Caki2 (cell line): Measurements from ENCODE around the gene TMEM115. TPM values are rescaled to one million over a fixed set of nuclear protein-coding genes. Genes with fewer than 3 reads are reported as not detected.

Source experiments
- DNase-seq: peaks from one replicate; pipeline ENCODE4 v3.0.0-alpha.2; 2015; ENCODE audit warnings: low read depth
- in situ Hi-C: cut with HindIII; loops from 2 replicates; pipeline ENCODE4 v1.10.0; 2016; ENCODE audit warnings: low sequenced_read_pairs, low pct_unique_long_range_greater_than_20kb, mixed read lengths
- total RNA-seq: library from RNA; depleted of rRNA; stranded (reverse); fragments of >200 nt; shearing (Covaris generic); gene quantifications from 2 replicates; pipeline ENCODE4 v1.2.3, GENCODE V29; 2014; ENCODE audit warnings: low replicate concordance

The TMEM115 gene
- total RNA-seq, 1 experiment from 2014 or later = 59.0 TPM

DNA sequence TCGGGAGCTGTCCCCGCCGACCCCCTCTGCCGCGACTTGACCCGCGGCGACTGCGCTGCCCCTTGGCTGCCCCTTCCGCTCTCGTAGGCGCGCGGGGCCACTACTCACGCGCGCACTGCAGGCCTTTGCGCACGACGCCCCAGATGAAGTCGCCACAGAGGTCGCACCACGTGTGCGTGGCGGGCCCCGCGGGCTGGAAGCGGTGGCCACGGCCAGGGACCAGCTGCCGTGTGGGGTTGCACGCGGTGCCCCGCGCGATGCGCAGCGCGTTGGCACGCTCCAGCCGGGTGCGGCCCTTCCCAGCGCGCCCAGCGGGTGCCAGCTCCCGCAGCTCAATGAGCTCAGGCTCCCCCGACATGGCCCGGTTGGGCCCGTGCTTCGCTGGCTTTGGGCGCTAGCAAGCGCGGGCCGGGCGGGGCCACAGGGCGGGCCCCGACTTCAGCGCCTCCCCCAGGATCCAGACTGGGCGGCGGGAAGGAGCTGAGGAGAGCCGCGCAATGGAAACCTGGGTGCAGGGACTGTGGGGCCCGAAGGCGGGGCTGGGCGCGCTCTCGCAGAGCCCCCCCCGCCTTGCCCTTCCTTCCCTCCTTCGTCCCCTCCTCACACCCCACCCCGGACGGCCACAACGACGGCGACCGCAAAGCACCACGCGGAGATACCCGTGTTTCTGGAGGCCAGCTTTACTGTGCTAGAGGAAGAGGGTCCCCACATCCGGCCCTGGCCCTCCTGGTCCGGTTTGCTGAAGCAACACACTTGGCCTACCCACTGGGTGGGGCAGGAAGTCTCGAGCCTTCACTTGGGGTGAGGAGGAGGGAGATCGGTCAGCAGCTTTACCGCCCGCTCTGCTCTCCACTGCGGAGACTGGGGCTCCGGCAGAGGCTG is 18.6 kb downstream of the TMEM115 start, which contains the start of gene RASSF1:
Gene RASSF1, minus strand, starts transcription at position 389 of the 882 bp plus-strand sequence. Its CDS starts 31 bp downstream, at position 358.
- DNase-seq = no peak
- in situ Hi-C loops = no loop called here

DNA sequence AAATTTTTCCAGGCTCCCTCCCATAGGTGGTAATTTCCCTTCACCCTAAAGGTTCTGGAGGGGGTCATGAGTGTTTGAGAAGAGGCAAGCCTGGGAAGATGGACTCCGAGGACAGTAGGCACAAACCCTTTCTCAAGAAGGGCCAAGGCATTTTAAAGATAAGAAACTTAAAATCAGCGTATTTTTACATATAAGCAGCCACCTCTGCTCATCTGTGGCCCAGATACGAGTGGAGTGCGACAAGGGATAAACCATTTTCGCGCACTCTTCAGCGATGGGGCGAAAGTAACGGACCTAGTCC is 19.2 kb downstream of the TMEM115 start:
- no peak for DNase-seq
- in situ Hi-C loops = no loop called here

DNA sequence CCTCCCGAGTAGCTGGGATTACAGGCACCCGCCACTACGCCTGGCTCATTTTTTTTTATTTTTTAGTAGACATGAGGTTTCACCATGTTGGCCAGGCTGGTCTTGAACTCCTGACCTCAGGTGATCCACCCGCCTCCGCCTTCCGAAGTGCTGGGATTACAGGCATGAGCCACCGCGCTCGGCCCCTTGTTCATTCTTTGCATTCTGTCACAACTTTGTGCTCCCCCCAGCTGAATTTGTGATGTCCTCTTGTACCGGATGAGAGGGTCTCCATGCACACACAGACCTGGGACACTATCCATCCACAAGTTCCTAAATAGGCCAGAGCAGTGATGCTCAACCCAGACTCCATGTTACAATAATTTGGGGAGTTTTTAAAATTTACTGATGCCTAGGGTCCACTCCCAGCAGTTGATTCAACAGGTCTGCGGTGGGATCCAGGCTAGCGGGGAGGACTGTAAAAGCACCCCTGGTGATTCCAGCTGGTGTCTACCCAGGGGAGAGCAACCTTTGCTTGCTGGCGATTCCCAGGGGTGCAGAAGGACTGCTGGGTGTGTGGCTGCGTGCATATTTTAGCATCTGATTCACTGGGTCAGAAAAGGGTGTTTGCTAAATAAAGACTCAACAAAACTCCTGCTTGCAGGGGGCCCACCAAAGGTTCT is 19.7 kb downstream of the TMEM115 start:
- in situ Hi-C loops = no loop called here
- no peak for DNase-seq

DNA sequence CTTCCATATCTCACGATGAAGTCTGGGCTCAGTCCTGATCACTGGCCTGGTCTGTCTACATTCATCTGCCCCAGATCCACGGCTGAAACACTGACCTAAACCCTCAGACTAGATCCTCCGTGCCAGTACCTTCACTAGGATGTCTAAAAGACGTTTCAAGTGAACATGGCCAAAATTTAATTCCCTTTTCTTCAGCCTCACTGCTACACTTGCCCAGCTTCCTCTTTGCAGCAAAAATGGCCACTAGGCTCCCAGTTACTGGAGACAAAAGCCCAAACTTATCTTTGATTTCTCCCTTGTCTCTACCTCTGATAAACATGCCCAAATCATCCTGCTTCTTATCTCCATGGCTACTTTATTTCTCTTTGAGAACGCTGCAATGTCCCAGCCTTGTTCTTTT is 20.4 kb downstream of the TMEM115 start:
- DNase-seq = no peak
- in situ Hi-C loops = no loop called here

DNA sequence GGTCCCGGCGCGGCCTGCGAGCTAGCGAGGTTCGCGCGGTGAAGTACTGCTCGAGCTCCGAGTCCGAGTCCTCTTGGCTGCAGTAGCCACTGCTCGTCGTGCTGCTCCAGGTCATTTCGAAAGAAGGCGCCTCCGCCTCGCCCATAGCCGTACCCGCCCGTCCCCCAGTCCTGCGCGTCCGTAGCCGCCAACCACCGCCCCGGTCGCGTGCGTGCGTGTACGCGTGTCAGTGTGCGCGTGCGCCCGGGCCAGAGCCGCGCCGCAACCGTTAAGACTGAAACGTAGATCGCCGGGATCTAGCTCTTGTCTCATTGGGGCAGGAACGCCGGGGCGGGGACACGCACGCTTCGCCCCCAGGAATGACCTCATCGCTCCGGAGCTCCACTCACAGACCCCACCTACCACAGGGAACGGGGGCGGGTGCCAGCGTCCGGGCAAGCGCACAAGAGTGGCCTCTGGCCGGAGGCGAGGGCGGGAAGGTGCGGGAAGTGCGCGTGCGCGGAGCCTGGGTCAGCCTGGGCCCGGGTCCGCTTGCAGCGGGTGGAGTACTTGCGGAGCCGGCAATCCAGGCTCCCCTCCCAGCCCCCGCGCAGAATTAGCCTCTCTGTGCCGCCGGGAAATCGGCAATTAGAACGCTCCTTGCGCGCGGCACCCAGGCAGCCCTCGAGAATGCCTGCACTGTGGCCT is 22.0 kb downstream of the TMEM115 start:
- DNase-seq = peak; percentile 96

DNA sequence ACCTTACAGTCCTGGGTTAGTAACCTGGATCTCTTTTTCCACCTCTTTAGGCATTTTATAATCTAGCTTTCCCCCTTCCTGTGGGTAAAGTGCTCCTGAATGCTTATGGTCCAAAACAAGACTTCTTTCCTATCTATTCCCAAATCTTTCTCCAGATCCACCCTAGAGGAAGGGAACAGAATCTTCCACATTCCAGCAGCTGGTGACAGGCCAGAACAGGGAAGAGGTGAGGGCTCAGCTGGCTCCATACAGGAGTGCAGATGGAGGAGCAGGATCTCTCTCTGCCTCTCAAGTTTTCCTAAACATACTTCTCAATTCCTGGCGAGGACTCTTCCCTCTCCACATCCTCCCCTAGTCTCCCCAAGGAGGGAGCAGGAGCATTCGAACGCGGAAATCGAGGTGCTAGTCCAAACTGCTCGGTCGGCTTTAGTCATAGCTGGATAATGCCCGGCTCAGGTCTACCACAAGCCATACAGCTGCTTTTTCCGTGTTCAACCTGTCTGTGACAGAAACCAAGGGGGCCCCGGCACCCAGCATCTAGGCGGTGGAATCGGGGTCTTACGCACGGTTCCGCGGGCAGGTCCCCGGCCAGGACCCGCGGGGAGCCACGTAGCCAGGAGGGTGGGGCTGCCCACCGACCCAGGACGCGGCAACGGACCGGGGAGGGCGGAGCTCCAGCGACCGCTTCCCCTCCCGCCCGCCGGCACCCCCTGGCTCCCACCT is 22.7 kb downstream of the TMEM115 start:
- in situ Hi-C loops = no loop called here
- DNase-seq = no peak

More for the DNA sequence above, 22.0 kb downstream of the TMEM115 start:
- in situ Hi-C loops = no loop called here

DNA sequence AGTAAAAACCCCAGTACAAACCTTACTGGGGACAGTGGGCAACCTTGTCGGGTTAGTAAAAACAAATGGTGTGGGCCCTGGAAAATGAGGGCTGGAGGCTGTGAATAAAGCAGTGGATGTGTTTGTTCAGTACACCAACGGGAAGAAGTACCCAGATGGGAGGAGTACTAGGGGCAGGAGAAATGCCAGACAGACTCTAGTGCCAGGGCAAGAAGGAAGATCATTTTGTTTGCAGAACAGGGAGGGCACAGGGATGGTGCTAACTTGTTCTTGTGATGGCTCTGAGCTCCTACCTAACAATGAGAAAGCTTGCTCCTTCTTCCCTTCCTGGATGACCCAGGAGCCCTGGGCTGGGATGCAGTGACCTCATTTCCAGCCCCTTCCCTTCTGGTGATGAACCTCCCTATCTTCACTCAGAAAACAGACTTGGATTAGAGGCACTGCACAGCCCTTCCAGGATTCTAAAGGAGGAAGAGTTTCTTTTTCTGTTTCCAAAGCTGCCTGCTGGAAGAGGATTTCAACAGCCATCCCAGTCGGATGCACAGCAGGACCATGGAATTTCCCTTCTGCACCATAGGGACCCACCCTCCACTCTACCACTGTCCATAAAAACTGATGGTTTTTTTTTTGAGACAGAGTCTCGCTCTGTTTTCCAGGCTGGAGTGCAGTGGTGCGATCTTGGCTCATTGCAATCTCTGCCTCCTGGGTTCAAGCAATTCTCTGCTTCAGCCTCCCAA is 24.8 kb downstream of the TMEM115 start:
- in situ Hi-C loops = no loop called here
- no peak for DNase-seq

DNA sequence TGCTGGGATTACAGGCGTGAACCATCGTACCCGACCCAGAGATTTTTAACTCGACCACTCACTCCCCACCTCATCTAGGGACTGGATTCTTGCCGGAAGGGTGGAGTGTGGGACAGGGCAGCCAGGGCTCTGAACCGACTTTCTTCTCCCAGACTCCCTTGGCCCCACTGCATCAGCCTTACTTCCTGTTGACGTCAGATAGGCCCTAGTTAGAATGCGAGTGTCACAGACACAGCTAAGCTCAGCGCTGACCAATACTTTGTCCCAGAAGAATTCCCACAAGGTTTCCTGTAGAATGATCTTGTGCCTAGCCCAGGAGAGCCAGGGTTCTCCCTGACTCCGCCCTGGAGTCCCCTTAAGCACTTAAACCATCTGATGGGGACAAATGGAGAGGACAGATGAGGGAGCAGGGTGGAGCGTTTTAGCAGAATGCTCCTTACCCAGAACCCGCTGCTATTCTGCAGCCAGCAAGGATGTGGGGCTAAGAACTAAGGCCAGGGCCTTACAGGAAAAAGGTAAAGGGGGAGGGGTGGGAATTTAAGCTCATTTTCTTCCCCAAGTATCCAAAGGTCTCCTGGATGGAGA is 25.5 kb downstream of the TMEM115 start:
- in situ Hi-C loops = no loop called here
- DNase-seq = no peak

DNA sequence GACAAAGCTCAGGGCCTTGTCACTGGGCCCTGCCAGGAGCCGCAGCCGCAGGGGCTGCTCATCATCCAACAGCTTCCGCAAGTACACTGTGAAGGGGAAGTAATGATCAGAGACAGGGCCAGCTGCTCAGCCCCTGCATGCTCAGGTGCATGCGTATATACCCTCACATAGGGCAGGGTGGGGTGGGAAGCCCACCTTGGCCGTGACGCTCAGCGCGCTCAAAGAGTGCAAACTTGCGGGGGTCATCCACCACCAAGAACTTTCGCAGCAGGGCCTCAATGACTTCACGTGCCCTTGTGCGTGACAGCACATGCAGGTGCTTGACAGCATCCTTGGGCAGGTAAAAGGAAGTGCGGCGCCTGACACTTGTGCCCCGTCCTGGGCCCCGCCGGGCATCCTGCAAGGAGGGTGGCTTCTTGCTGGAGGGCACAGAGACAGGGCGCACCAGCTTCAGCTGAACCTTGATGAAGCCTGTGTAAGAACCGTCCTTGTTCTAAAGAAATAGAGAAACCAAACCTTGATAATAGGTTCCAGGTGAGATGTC is 27.9 kb downstream of the TMEM115 start:
- no peak for DNase-seq
- in situ Hi-C loops = no loop called here

DNA sequence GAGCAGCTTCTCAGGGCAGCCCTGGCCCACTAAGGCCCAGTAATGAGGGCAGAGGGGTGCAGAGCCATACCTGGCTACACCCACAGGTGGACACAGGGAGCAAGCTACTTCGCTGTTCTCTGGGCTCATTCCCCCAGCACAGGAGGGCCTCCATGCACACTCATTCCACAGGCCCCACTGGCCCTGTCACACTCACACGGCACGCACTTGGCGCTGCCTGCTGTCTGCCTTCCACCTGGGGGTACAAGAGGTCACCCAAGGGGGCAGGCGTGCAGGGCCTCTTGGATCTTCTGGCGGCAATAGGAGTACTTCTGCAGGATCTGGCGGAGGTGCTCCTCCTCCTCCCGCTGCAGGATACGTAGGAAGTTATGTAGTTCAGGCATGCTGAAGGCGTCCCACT is 29.0 kb downstream of the TMEM115 start:
- in situ Hi-C loops = no loop called here
- DNase-seq = no peak

DNA sequence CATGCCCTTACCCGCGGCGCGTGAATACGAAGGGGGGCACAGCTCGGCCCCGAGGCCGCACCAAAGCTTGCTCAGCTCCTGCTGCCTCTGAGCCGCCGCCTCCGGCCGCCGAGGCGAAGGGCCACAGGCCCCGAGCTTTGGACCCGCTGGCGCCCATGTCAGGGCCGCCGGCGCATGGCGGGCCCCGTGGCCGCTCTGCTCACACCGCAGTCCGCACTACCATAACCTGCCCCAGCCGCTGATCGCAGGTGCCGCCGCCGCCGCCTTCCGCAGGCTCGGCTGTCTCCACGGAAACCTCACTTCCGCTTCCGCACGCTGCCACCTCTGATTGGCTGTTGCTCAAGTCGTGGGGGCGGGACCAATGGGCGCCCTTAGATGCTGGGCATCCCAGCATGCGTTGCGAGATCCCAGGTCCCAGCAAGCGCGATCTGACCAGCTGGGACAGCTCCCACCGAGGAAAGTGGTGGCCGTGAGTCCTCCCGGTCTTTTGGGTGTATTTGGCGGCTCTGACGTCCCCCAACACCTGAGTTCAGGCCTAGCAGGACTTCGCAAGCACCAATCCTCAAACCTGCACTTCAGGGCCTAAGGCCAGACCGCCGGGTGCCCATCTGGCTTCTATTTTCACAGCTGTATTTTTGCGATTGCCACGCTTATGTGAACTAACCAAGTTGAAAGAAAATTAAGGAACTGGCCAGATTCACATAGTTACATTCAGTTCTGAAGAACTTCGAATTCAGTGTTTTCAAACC is 31.2 kb downstream of the TMEM115 start, which contains the start of gene TUSC2:
Gene TUSC2, minus strand, starts transcription at position 281 of the 749 bp plus-strand sequence. Its CDS starts 124 bp downstream, at position 157.
- peak; percentile 82 for DNase-seq
- in situ Hi-C loops = no loop called here

DNA sequence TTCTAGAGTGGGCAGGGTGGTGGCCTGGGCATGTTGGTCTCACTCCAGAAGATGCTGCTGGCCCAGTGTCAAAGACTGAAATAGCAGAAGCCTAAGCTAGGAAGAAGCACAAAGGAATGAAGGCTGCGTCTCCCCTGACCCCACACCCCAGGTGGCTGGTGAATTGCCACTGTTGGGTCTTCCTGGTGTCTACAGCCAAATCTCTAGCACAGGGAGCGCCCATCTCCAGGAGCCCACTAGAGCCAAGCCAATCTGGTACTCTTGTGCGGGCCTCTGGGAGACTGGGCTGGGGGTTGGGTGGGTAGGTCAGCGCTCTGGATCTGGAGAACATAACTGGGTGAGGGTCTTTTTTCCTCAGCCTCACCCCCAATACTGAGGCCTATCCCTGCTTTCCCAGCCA is 32.2 kb downstream of the TMEM115 start:
- DNase-seq = no peak

DNA sequence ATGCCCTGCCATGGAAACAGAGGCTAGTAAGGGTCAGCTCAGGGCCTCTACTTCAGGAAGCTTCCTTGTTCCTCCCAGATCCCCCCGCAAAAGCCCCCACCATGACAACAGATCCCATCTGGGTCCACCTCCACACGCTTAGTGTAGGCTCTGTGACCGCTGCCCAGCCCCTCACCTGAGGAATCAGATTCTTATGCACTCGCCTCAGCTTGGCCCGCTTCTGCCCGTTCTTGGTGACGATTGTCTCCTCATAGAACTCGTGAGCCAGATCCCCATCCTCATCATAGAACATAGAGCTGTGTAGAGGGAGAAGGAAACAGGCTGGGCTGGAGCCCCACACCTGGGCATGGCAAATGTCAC is 33.2 kb downstream of the TMEM115 start:
- DNase-seq = no peak
- in situ Hi-C loops = no loop called here

More for the DNA sequence above, 32.2 kb downstream of the TMEM115 start:
- in situ Hi-C loops = no loop called here

DNA sequence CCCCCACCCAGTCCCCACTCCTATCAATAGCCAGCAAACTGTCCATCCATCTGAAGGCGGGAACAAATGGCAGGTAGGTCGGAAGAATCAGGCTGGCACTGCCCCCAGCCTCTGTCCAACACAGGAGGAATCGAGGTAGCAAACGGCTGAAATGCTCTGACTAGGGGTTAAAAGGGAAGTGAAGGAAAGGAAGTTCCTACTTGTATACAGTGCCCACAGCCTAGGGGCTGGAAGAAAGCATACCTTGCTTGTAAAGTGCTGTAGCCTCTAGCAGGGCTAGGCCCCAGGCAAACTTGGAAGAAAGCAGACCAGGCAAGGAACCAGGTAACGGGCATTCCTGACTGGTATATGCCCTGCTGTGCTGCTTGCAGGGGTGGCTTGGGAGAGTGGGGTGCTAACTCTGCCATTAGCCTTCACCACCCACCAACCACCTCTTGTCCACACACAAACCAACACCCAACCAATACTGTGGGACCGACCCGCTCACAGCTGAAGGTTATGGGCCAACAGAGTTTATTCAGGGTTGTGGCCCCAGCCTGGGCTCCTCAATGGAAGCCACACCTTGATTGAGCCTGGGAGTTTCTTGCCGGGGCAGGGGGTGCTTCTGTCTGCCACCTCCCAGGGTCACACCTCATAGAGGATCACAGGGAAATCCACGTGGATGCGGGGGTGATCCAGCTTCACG is 33.7 kb downstream of the TMEM115 start:
- no peak for DNase-seq
- in situ Hi-C loops = no loop called here

DNA sequence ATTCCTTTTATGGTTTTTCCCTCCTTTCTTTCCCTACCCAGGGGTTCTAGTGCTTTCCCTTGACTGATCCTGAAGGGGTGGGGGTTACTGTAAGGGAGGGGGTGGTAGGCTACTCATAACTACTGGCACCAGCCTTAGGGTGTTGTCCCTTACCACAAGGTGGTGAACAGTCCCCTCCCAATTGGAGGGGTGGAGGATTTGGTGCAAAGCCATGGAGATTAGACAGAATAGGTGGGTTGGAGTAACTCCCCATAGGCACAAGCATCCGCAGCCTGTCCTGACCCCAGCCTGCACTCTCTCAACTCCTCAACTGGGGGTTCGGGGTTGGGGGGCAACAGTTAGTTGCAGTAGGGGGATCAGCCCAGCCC is 34.2 kb downstream of the TMEM115 start:
- in situ Hi-C loops = no loop called here
- no peak for DNase-seq
